HG03064 (cell line): ENCODE data around the gene CCDC85B.
A peak's percentile ranks its signal among the peaks of the same experiment; 100 is the strongest.

Experiments used
- ATAC-seq: cut with Tn5 transposase; IDR thresholded peaks from one replicate; pipeline ENCODE4 v1.9.1; 2021; ENCODE audit warnings: low read depth; ENCODE audit not compliant: unreplicated experiment

CCDC85B gene

GRCh38 chr11:65868076-65868667 is 22.3 kb upstream of the CCDC85B start:
- ATAC-seq = no peak

- ATAC-seq = no peak
These were observed 21.6 kb upstream of the CCDC85B start for GRCh38 chr11:65868907-65869306.

DNA sequence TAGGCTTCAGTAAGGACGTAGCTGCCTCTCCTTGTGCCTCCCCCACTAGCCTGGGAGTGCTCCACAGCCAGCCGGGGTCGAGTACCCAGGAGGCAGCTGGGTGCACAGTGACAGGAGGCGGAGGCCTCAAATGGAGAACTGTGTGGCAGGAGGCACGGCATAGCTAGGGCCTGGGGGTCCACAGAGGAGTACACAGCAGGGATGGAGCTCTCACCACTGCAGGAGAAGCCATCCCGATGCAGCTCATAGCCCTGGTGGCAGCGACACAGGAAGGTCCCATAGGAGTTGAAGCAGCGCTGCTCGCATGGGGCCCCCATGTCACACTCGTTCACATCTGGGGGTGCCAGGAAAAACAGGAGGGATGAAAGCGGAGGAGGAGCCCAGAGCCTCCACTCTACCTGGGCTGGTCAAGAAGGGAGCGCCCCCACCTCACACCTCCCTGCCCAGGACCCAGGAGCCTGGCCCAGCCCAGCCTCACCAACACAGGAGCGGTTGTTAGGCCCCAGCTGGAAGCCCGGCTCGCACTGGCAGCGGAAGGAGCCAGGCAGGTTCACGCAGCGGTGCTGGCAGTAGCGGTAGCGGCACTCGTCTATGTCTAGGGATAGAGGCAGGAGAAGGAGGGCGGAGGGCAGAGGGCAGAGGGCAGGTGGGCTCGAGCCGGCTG is 20.7 kb upstream of the CCDC85B start:
- ATAC-seq = no peak

DNA sequence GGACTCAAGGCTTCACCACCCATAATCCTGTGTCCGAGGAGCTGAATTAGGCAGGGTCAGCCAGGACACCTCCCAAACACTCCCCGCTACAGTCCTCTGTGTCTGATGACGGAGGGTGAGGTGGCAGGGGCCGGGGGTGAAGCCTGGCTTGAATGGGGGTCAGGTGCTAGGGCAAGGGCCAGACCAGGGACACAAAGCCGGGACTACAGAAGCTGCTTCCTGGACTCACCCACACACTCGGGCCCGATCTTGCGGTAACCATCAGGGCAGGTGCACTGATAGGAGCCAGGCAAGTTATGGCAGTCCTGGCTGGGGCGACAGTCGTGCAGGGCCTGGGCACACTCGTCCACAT is 20.2 kb upstream of the CCDC85B start:
- no peak for ATAC-seq

GRCh38 chr11:65870706-65871681 is 19.5 kb upstream of the CCDC85B start:
- no peak for ATAC-seq

GRCh38 chr11:65871811-65872548 is 18.5 kb upstream of the CCDC85B start:
- ATAC-seq = no peak

- no peak for ATAC-seq
These were observed 17.7 kb upstream of the CCDC85B start, which contains the start of gene EFEMP2 for GRCh38 chr11:65872586-65873317. TSS of gene EFEMP2 (minus strand) at chr11:65872800. CDS start at chr11:65872354, 446 bp downstream.

DNA sequence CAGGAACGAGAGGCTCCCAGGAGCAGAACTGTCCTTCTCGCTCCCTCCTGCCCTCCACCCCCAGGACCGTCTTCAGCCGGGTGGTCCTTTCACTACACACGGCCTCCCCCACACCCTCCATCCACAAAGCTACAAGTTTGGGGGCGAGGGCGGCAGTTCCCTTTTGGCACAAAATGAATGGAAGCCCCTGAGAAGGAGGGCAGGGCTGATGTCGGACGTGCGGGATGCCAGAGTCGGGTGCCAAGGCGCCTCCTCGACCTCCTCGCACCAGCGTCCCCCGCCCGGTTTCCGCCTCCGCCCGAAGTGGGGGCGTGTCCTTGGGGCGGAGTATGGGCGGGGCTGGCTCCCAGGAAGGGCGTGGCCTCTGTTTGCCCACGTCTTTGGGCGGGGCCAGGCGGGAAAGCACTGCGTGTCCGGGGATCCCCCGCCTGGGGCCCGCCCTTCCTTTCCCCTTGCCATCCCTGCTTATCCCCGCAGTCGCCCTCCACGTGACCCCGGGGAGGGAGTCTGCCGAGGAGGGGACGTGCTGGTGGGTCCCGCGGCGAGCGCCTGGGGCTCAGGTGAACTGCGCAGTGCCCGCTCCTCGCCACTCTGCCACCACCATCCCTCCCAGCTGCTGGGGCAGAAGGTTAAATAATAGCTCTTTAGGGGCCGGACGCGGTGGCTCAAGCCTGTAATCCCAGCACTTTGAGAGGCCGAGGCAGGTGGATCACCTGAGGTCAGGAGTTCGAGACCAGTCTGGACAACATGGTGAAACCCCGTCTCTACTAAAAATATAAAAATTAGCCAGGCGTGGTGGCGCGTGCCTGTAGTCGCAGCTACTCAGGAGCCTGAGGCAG is 16.9 kb upstream of the CCDC85B start:
- peak; percentile 55 for ATAC-seq

GRCh38 chr11:65879617-65880016 is 10.9 kb upstream of the CCDC85B start, which contains the start of gene CTSW:
TSS of gene CTSW (plus strand) at chr11:65879837. CDS start at chr11:65879855, 18 bp downstream.
- ATAC-seq = no peak

- no peak for ATAC-seq
These were observed 10.4 kb upstream of the CCDC85B start for GRCh38 chr11:65880027-65880426.

DNA sequence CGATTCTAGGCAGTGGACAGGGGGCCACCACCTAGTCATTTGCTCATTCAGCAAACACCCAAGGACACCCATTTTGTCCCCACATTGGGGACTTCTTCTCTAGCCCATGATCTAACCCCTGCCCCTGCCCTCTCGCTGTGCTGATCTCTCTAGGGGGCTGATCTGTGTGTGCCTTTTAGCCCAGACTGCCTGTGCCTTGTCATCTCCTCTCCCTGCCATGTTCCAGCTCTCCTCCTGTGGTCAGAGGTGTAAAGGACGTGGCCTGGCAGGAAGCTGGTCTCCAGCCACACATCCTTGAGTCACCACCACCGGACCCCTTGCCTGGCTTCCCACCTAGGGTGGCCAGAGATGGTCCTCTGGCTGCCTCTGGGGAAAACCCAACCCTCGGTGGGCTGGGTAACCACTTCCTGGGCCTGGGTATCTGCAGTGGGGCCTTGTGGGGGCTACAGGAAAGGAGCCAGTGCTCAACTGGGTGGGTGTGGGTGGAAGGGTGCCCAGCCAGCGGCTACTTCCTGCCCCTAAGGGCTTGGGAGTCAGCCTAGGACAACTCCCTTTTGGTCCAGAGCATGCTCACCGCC is 9.5 kb upstream of the CCDC85B start:
- ATAC-seq = no peak

DNA sequence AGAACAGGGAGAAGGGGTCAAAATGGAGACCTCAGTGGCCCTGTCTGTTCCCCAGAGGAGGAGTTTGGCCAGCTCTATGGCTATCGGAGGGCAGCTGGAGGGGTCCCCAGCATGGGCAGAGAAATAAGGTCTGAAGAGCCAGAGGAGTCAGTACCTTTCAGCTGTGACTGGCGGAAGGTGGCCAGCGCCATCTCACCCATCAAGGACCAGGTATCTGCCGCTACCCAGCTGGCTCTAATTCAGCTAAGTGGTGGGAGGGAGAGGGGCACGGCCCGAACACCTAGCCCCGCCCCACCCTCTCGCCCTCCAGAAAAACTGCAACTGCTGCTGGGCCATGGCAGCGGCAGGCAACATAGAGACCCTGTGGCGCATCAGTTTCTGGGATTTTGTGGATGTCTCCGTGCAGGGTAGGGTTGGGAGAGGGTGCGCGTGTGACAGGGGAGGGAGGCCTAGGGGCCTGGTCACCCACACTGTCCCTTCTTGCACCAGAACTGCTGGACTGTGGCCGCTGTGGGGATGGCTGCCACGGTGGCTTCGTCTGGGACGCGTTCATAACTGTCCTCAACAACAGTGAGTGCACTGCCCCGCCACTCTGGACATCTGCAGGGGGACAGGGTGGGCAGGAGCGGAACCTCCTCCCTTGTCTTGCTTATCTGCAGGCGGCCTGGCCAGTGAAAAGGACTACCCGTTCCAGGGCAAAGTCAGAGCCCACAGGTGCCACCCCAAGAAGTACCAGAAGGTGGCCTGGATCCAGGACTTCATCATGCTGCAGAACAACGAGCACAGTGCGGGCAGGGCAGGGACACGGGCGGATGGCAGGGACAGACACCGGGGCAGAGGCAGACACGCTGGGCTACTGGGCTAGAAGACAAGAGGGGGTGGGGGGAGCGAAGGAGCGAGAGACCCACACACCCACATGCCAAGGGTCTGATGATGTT is 8.1 kb upstream of the CCDC85B start:
- ATAC-seq = no peak

DNA sequence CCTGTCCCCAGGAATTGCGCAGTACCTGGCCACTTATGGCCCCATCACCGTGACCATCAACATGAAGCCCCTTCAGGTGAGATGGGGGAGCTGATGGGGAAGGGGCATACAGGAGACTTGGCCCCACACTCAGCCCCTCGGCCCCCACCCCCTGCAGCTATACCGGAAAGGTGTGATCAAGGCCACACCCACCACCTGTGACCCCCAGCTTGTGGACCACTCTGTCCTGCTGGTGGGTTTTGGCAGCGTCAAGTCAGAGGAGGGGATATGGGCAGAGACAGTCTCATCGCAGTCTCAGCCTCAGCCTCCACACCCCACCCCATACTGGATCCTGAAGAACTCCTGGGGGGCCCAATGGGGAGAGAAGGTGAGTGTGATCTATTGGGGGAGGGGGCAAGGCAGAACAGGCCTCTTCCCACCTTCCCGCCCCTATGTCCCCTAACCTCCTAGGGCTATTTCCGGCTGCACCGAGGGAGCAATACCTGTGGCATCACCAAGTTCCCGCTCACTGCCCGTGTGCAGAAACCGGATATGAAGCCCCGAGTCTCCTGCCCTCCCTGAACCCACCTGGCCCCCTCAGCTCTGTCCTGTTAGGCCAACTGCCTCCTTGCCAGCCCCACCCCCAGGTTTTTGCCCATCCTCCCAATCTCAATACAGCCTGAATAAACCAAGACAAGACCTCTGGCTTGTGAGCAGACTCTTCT is 7.3 kb upstream of the CCDC85B start:
- no peak for ATAC-seq

GRCh38 chr11:65883786-65884715 is 6.4 kb upstream of the CCDC85B start:
- no peak for ATAC-seq

DNA sequence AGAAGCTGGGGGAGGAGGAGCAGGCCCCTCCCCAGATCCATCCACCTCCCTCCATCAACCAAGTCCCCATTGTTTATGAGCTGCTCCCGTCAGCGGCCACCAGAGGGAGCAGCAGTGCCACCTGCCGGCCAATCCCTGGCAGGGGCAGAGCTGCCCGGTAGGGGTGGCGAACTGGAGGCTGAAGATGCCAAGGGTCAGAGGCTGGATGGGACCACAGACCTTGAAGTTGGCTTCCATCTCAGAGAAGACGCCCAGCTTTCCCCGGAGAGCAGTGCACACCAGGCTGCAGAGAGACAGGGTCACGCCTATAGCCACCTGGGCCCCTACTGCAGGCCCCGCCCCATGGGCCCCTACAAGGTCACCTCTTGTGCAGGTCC is 5.8 kb upstream of the CCDC85B start:
- ATAC-seq = no peak

DNA sequence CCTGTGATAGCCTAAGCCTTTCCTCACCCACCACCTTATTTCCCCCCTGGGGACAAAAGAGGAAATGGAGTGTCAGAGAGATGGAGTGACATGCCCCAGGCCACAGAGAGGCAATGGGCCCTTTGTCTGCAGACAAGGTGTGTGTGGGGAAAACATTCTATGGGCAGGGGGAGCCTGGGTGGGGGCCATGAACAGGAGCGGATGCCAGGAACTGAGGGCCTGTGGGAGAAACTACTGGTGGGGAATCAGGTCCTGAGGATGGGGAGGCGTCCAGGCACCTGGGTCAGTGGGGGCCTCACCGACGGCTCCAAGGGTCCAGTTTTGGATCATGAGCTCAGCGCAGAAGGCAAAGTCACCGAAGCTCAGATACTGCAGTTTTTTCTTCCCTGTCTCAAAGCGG is 5.2 kb upstream of the CCDC85B start:
- ATAC-seq = no peak
